Progenitor cell of endocrine pancreas (in vitro differentiated cells): ENCODE results near the gene SMAD9. TPM values are rescaled to one million over a fixed set of nuclear protein-coding genes. Genes with fewer than 3 reads are reported as not detected.
"Not testable (repeated sequence)": the region's sequence is repeated elsewhere in the genome, so short reads cannot be mapped to it uniquely, and the experiment has no call there.

Source experiments
- DNase-seq: peaks from one replicate; pipeline ENCODE4 v3.0.0; 2021; ENCODE audit warnings: low spot score; ENCODE audit not compliant: unreplicated experiment
- H3K27ac Mint-ChIP-seq: 2 replicates; pipeline ENCODE4 v1.8.0; 2021; ENCODE audit warnings: mild to moderate bottlenecking, moderate library complexity, mixed read lengths
- H3K27me3 Mint-ChIP-seq: 2 replicates; pipeline ENCODE4 v1.8.0; 2021; ENCODE audit warnings: mixed read lengths
- H3K36me3 Mint-ChIP-seq: 2 replicates; pipeline ENCODE4 v1.8.0; 2022; ENCODE audit warnings: mixed read lengths; ENCODE audit not compliant: insufficient read depth
- H3K4me1 Mint-ChIP-seq: 2 replicates; pipeline ENCODE4 v1.8.0; 2021; ENCODE audit warnings: low read depth, mixed read lengths
- H3K4me3 Mint-ChIP-seq: 2 replicates; pipeline ENCODE4 v1.8.0; 2021; ENCODE audit warnings: low read depth, mild to moderate bottlenecking, moderate library complexity, mixed read lengths
- H3K9me3 Mint-ChIP-seq: 2 replicates; pipeline ENCODE4 v1.8.0; 2021; ENCODE audit warnings: low read depth, mixed read lengths
- total RNA-seq: library from RNA; stranded (reverse); gene quantifications from 2 replicates; pipeline ENCODE4 v1.2.1, GENCODE V29; 2021
- TF ChIP-seq, protein P1 (sequence below): fragments of 200-600 bp; sonication (generic); IDR thresholded peaks from one replicate; pipeline ENCODE4 v1.5.0; 2021; ENCODE audit warnings: antibody characterized with exemption, mild to moderate bottlenecking; ENCODE audit not compliant: unreplicated experiment

The SMAD9 gene
- total RNA-seq, 1 donor from 2014 or later, result 10.5 TPM

DNA sequence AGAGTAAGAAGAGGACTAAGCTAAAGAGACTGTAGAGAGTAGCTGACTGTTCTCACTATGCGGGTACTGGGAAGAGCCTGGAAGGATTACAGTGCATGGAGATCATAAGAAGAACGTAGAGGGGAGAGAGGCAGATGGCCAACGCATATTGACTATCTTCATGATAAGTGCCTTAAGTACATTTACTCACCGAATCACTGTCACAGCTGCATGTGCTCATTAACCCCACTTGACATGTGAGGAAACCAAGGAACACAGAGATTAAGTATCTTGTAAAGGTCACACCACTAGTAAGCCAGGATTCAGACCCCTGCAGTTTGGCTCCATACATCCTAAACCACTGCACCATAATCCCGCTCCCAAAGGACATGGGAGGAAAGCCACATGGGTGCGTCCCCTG lies 34.1 kb downstream of the SMAD9 start:
- H3K27ac Mint-ChIP-seq, result no peak overlapping the region
- no peak for DNase-seq
- H3K36me3 Mint-ChIP-seq, result no peaks in the 10 kb centered on the region
- H3K4me3 Mint-ChIP-seq, result no peak overlapping the region
- TF ChIP-seq, protein P1, sequence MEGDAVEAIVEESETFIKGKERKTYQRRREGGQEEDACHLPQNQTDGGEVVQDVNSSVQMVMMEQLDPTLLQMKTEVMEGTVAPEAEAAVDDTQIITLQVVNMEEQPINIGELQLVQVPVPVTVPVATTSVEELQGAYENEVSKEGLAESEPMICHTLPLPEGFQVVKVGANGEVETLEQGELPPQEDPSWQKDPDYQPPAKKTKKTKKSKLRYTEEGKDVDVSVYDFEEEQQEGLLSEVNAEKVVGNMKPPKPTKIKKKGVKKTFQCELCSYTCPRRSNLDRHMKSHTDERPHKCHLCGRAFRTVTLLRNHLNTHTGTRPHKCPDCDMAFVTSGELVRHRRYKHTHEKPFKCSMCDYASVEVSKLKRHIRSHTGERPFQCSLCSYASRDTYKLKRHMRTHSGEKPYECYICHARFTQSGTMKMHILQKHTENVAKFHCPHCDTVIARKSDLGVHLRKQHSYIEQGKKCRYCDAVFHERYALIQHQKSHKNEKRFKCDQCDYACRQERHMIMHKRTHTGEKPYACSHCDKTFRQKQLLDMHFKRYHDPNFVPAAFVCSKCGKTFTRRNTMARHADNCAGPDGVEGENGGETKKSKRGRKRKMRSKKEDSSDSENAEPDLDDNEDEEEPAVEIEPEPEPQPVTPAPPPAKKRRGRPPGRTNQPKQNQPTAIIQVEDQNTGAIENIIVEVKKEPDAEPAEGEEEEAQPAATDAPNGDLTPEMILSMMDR, result no peak
- peaks cover 18% of the 10 kb centered on the region for H3K27me3 Mint-ChIP-seq
- H3K9me3 Mint-ChIP-seq, result no peaks in the 10 kb centered on the region
- peaks cover 61% of the 10 kb centered on the region for H3K4me1 Mint-ChIP-seq

DNA sequence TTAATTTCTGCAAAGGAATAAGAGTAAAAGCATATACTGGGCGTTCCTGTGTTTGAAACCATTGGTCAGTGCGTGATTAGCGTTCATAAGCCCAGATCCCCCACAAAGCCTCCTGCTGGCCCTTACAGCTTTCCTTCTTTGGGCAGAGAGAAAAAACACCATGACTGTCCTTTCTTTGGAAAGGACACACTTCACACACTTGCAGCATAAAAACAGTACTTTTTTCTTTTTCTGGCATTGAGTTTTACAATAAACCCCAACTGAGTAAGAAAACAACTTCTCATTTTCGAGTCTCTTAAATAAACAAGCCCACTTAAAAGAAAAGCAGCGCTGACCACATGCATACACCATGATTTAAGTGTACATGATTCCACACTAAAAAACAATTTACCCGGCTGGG lies 35.8 kb downstream of the SMAD9 start:
- Mint-ChIP-seq H3K4me1 (peaks cover 50% of the 10 kb centered on the region), H3K36me3 (peaks cover 4% of the 10 kb centered on the region), H3K27ac (peak overlapping the region; percentile 85), H3K9me3 (peaks cover 4% of the 10 kb centered on the region), H3K27me3 (peaks cover 17% of the 10 kb centered on the region), H3K4me3 (no peak overlapping the region)
- DNase-seq, result no peak
- TF ChIP-seq, protein P1, result no peak

DNA sequence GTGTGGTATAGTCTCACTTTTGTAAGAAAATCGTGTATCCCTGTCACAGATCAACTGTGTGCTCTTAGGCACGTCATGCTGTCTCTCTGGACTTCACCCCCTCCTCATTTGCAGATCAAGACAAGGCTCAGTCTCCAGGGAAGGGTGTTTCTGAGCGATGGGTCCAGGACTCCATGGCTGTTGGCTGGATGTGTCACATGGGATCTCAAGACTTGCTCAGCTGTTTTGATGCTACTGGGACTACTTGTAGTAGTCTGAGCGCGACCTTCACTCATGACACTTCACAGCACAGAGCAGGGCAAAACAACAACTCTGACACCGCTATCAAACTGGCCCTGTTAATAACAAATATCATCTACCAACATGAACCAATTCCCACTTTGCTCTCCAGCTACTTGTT lies 36.2 kb downstream of the SMAD9 start:
- Mint-ChIP-seq H3K4me1 (peaks cover 48% of the 10 kb centered on the region), H3K9me3 (peaks cover 4% of the 10 kb centered on the region), H3K36me3 (peaks cover 8% of the 10 kb centered on the region), H3K4me3 (no peak overlapping the region), H3K27me3 (peaks cover 17% of the 10 kb centered on the region), H3K27ac (peak overlapping the region; percentile 85)
- DNase-seq, result no peak
- TF ChIP-seq, protein P1, result no peak

DNA sequence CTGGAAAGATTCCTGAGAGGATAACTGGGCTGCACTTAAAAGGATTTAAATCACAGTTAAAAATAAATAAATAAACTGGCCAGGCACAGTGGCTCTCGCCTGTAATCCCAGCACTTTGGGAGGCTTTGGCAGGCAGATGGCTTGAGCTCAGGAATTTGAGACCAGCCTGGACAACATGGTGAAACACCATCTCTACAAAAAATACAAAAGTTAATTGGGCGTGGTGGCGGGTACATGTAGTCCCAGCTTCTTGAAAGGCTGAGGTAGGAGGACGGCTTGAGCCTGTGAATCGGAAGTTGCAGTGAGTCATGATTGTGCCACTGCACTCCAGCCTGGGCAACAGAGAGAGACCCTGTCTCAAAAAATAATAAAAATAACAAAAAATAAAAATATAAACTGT lies 36.6 kb downstream of the SMAD9 start:
- Mint-ChIP-seq H3K4me1 (peaks cover 44% of the 10 kb centered on the region), H3K27me3 (peaks cover 13% of the 10 kb centered on the region), H3K27ac (peak overlapping the region; percentile 83)
- not testable (repeated sequence) for DNase-seq, H3K9me3 Mint-ChIP-seq, H3K36me3 Mint-ChIP-seq, H3K4me3 Mint-ChIP-seq

DNA sequence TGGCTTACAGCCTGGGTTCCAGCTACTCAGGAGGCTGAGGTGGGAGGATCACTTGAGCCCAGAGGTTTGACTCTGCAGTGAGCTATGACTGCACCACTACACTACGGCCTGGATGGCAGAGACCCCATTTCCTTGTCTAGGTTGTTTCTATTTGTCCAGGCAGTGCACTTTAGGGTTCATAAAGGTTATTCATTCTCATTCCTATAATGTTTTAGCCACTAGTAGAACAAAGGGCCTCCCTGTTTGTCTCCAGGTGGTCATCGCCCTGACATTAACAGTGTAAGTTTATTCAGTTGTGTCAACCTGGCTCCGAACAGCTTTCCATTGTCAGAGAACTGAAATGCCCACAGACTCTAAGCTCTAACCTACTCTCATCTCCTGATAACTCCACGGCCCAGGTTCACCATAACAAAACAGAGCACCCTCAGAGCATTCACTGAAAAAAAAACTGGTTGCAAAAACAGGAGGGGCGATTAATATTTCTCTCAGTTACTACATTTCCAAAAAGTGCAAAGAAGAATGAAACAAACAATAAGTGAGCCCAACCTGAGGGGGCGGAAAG lies 37.1 kb downstream of the SMAD9 start:
- H3K36me3 Mint-ChIP-seq, result peaks cover 8% of the 10 kb centered on the region
- TF ChIP-seq, protein P1, result no peak

DNA sequence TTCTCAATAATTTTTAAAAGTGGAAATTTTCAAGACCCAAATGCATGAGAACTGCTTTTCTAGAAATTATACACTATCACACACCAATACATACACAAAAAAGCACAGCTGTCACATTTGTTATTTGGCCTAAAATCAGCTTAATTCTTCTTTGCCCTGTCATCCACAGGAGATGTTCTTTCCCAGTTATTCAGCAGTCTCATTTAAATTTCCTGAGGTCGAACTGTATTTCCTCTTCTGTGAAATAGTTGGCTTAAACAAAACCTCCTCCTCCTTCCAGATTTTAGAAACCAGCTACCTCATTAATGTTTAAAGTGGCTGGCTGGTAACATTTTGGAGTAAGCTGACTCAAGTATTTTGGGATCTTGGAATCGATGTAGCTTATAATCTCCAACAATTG lies 39.1 kb downstream of the SMAD9 start:
- peaks cover 34% of the 10 kb centered on the region for H3K4me1 Mint-ChIP-seq
- H3K9me3 Mint-ChIP-seq, result peaks cover 4% of the 10 kb centered on the region
- no peak overlapping the region for H3K4me3 Mint-ChIP-seq
- no peaks in the 10 kb centered on the region for H3K27me3 Mint-ChIP-seq
- TF ChIP-seq, protein P1, result no peak
- H3K27ac Mint-ChIP-seq, result no peak overlapping the region
- no peak for DNase-seq
- peaks cover 8% of the 10 kb centered on the region for H3K36me3 Mint-ChIP-seq

More for the DNA sequence above, 37.1 kb downstream of the SMAD9 start:
- peaks cover 4% of the 10 kb centered on the region for H3K9me3 Mint-ChIP-seq
- H3K27ac Mint-ChIP-seq, result peak overlapping the region; percentile 83
- H3K4me1 Mint-ChIP-seq, result peaks cover 43% of the 10 kb centered on the region
- no peak for DNase-seq
- H3K27me3 Mint-ChIP-seq, result peaks cover 9% of the 10 kb centered on the region
- H3K4me3 Mint-ChIP-seq, result no peak overlapping the region
